Psoas muscle (tissue), 8 donors: ENCODE results near the gene MAMLD1. TPM values are rescaled to one million over a fixed set of nuclear protein-coding genes. Genes with fewer than 3 reads are reported as not detected.

Experiments used
- ATAC-seq, 4 donors: fragments of 200-7000 bp; cut with Tn5 transposase; one replicate each; pipeline ENCODE4 v1.9.1; 2020; ENCODE audit warnings: moderate library complexity in 3 of 4, mild to moderate bottlenecking in 2 of 4
- DNase-seq, 2 donors: peaks; one replicate each; pipeline ENCODE4 v3.0.0-alpha.2; 2020
- H3K27ac ChIP-seq: fragments of 200-600 bp; one replicate; pipeline ENCODE4 v1.8.0; 2022
- H3K27me3 ChIP-seq, 3 donors: fragments of 200-600 bp in 1 of 3; one replicate each; pipeline versions ENCODE4 v1.6.1 to v1.8.0; 2013 to 2022; ENCODE audit warnings: low read length in 2 of 3, mild to moderate bottlenecking in 2 of 3, moderate library complexity in 1 of 3; ENCODE audit not compliant: insufficient read depth in 3 of 3
- H3K36me3 ChIP-seq, 2 donors: fragments of 200-600 bp in 1 of 2; one replicate each; pipeline versions ENCODE4 v1.6.1 to v1.8.0; 2013 to 2022; ENCODE audit warnings: low read depth in 1 of 2, mild to moderate bottlenecking in 1 of 2, moderate library complexity in 1 of 2; ENCODE audit not compliant: insufficient read depth in 1 of 2
- H3K4me1 ChIP-seq: fragments of 200-600 bp; one replicate; pipeline ENCODE4 v1.8.0; 2022
- H3K4me3 ChIP-seq: fragments of 200-600 bp; one replicate; pipeline ENCODE4 v1.8.0; 2022; ENCODE audit warnings: mild to moderate bottlenecking
- H3K9me3 ChIP-seq: fragments of 200-600 bp; one replicate; pipeline ENCODE4 v1.8.0; 2022
- WGBS, 3 donors: extraction: QIAGEN DNeasy Blood & Tissue Kit; methylation state at CpG; one replicate each; pipeline versions ENCODE4 v1.1.6 to v1.1.7; 2013; 5-methylcytosine and 5-hydroxymethylcytosine counted together
- intact Hi-C, 2 donors: fragments of 100-400 bp; cut with DNase I; formaldehyde crosslinking; loops; one replicate each; pipeline versions ENCODE4 v1.11.0 to v1.14.2; 2022
- polyA plus RNA-seq, 3 donors: library from polyadenylated mRNA; stranded (reverse); fragments of 200-250 nt; gene quantifications; one replicate each; pipeline ENCODE4 v1.2.3, GENCODE V29; 2013
- total RNA-seq, 4 donors: library from RNA; stranded (reverse); fragmentation: NEBNext Ultra II Directional in 2 of 4; extraction: Animal tissue kit (Norgen Biotek cat#: 25700) in 2 of 4; gene quantifications; one replicate each; pipeline versions ENCODE4 v1.2.1 to v1.2.4, GENCODE V29; 2021 to 2023
- TF ChIP-seq, protein P1 (sequence below): fragments of 200-600 bp; IDR thresholded peaks from one replicate; pipeline ENCODE4 v1.8.0; 2022; ENCODE audit warnings: antibody characterized with exemption
- donor health status: healthy with polysubstance abuse.
- donor health status: DM: no; HTN: no; CAD: no; lungs with moderate emphysema.
- donor health status: Bipolar disorder and iron deficiency.
- donor health status: healthy.
- donor health status: DM: yes; HTN: yes; CAD: no.
- donor health status: DM: no; HTN: no; CAD: no.
- donor health status: DM: no; HTN: no; CAD: no.
- donor health status: DM: yes; HTN: yes; CAD: no.

MAMLD1 gene
- total and polyA plus RNA-seq, 7 donors: 1.3 to 4.5 (median 2.2) TPM

DNA sequence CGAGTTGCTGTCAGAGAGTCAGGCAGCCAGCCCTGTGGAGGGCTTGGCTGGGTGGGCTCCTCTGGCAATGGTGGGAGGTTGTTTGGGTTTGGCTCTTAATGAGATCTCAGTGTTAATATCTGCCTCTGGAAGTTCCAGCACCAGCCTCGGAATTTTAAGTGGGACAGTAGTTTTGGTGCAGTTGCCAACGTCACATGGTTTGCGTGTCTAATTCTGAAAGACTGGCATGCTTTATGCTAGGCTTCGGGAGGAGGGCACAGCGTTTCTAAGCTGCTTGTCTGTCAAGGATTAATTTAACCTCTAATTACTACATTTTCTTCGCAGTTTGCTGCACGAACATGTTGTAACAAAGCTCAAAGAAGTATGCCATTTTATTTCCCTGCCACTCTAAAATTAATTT, 9.2 kb downstream of the MAMLD1 start:
- intact Hi-C loops: no loop called here
- TF ChIP-seq, protein P1, sequence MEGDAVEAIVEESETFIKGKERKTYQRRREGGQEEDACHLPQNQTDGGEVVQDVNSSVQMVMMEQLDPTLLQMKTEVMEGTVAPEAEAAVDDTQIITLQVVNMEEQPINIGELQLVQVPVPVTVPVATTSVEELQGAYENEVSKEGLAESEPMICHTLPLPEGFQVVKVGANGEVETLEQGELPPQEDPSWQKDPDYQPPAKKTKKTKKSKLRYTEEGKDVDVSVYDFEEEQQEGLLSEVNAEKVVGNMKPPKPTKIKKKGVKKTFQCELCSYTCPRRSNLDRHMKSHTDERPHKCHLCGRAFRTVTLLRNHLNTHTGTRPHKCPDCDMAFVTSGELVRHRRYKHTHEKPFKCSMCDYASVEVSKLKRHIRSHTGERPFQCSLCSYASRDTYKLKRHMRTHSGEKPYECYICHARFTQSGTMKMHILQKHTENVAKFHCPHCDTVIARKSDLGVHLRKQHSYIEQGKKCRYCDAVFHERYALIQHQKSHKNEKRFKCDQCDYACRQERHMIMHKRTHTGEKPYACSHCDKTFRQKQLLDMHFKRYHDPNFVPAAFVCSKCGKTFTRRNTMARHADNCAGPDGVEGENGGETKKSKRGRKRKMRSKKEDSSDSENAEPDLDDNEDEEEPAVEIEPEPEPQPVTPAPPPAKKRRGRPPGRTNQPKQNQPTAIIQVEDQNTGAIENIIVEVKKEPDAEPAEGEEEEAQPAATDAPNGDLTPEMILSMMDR: no peak
- Histone ChIP-seq H3K36me3 (no peaks in the 10 kb centered on the region), H3K4me1 (peaks cover 4% of the 10 kb centered on the region), H3K27ac (peak overlapping the region; percentile 61), H3K27me3 (no peaks in the 10 kb centered on the region), H3K4me3 (peak overlapping the region; percentile 46), H3K9me3 (peaks cover 4% of the 10 kb centered on the region)
- 24 to 37% (median 35%) methylated on average over 8 of the region's 8 CpGs for WGBS, 3 donors
- no peak for DNase-seq
- ATAC-seq: peak in 3 of 4 donors; percentile 67 to 82 (median 68)

DNA sequence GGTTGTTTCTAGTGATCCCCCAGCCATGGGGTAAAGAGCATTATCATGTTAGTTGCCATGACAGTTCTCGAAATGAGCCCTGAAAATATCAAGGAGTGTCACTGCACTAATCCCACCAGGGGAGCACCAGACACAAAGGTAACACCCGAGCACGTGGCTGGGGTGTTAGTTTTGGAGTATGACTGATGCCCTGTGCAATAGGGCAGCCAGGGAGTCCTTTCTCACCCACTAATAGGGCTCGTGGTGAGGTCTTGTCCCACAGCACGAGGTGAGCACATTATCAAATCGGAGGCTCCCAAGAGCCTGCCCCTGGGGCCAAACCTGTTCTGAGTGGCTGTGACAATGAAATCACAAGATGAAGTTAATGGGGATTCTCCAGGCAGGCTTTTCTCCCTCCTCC, 9.6 kb downstream of the MAMLD1 start:
- TF ChIP-seq, protein P1: no peak
- peak overlapping the region; percentile 46 for H3K4me3 ChIP-seq
- ATAC-seq (peak; percentile 44 to 95 (median 80)), DNase-seq (no peak)
- intact Hi-C loops: no loop called here
- peaks cover 4% of the 10 kb centered on the region for H3K4me1 ChIP-seq
- H3K27ac ChIP-seq: no peak overlapping the region
- WGBS, 3 donors: 37 to 67% (median 48%) methylated on average over 6 of the region's 6 CpGs
- no peaks in the 10 kb centered on the region for H3K27me3 ChIP-seq
- peaks cover 4% of the 10 kb centered on the region for H3K9me3 ChIP-seq
- H3K36me3 ChIP-seq: no peaks in the 10 kb centered on the region

DNA sequence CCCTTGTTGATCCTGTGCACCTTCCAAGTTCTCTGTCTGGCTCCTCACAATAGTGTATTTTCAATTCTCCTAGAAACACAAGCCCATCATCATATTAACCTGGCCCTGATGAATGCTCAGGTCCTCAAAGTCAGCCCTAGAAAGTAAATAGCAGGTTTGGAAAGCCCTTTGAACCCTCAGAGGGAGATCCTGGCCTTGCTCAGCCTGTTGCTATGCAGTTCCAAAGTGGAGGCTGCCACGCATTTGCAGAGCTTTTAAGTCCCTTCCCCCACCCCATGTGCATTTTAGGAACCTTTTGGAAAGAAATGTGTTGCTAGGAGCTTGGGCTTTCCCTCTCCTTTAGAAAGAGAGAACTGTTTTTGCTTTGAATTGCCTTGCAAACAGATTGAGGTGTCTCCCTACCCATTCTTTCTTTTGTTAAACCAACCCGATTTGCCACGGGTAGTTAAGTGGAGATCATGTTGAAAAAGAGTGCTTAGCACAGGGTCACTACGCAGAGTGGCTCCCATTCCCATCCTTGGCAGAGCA, 12.2 kb downstream of the MAMLD1 start:
- 44 to 72% (median 67%) methylated on average over 4 of the region's 4 CpGs for WGBS, 3 donors
- no peak for ATAC-seq
- intact Hi-C loops: no loop called here
- Histone ChIP-seq H3K4me1 (peaks cover 4% of the 10 kb centered on the region), H3K4me3 (no peak overlapping the region), H3K27ac (no peak overlapping the region), H3K27me3 (no peaks in the 10 kb centered on the region), H3K36me3 (no peaks in the 10 kb centered on the region), H3K9me3 (no peaks in the 10 kb centered on the region)
- no peak for DNase-seq
- TF ChIP-seq, protein P1: no peak

DNA sequence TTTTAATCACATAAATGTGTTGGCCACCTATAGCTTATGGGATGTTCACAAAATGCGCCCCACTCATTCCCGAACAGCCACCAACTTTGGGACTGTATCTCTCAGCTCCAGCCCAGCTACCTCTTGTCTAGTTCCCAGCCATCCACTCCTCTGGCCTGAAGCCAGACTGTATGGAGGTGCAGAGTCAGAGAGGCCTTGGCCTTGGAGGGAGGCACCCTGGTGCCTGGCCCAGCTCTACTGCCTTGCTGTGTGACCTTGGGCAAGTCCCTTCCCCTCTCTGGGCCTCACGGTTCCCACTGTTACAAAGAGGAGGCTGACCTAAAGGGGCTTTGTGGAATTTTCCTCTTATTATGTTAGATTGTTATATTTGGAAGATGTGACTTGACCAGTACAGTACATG, 13.9 kb downstream of the MAMLD1 start:
- intact Hi-C loops: no loop called here
- Histone ChIP-seq H3K27me3 (no peaks in the 10 kb centered on the region), H3K9me3 (no peaks in the 10 kb centered on the region), H3K27ac (no peak overlapping the region), H3K4me1 (peaks cover 4% of the 10 kb centered on the region), H3K36me3 (no peaks in the 10 kb centered on the region), H3K4me3 (no peak overlapping the region)
- 82 to 92% (median 91%) methylated on average over 3 of the region's 3 CpGs for WGBS, 3 donors
- TF ChIP-seq, protein P1: no peak
- DNase-seq: no peak
- ATAC-seq: no peak

DNA sequence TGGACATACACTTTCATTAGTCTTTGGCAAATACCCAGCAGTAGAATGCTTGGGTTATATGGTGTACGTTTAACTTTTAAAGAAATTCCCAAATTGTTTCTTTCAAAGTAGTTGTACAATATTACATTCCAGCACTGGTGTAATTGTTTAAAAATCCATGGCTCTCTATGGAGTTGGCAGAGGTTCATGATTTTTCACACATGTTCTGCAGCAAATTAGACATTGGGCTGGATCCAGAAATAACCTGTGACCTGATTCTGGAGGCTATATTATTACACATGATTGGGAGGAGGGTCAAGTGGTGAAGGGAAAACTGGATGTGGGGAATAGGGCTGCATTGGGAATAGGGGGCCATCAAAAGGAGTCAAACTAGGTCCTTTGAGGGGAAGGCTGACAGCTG, 41.9 kb downstream of the MAMLD1 start:
- H3K4me3 ChIP-seq: no peak overlapping the region
- H3K9me3 ChIP-seq: no peaks in the 10 kb centered on the region
- H3K4me1 ChIP-seq: peaks cover 3% of the 10 kb centered on the region
- WGBS, 3 donors: 33 to 52% (median 46%) methylated on average over 1 of the region's 1 CpG
- DNase-seq (no peak), ATAC-seq (no peak)
- no peak overlapping the region for H3K27ac ChIP-seq
- intact Hi-C loops: no loop called here
- TF ChIP-seq, protein P1: no peak
- H3K36me3 ChIP-seq: no peaks in the 10 kb centered on the region
- H3K27me3 ChIP-seq: no peaks in the 10 kb centered on the region
